ENCODE results near the gene MYO7B.

GRCh38 chr2:127510073-127510472, 25.4 kb upstream of the MYO7B start:
- TF ChIP-seq CTCF (conservative IDR thresholded peaks at IDR 0.05; ENCODE audit: low read depth, low read length) (no peak), EZH2 (IDR thresholded peaks at IDR 0.05; ENCODE audit: low read length, unreplicated experiment) (no peak)
